Ovary (tissue), 9 donors: ENCODE results near the gene CRY1. TPM values are rescaled to one million over a fixed set of nuclear protein-coding genes. Genes with fewer than 3 reads are reported as not detected.

Source experiments
- DNase-seq, 5 donors: peaks; one replicate each; pipeline ENCODE4 v3.0.0-alpha.2; 2019 to 2020
- H3K27ac ChIP-seq, 2 donors: fragments of 200-600 bp; one replicate each; pipeline versions ENCODE4 v1.5.1 to v1.8.0; 2019 to 2022
- H3K27me3 ChIP-seq: fragments of 200-600 bp; one replicate; pipeline ENCODE4 v1.8.0; 2022
- H3K36me3 ChIP-seq: fragments of 200-600 bp; sonication (generic); one replicate; pipeline ENCODE4 v1.5.1; 2019
- H3K4me1 ChIP-seq: one replicate; pipeline ENCODE4 v1.8.1; 2013; ENCODE audit warnings: mild to moderate bottlenecking, moderate library complexity; ENCODE audit not compliant: insufficient read depth
- H3K4me3 ChIP-seq: fragments of 200-600 bp; sonication (generic); one replicate; pipeline ENCODE4 v1.5.1; 2017
- H3K9me3 ChIP-seq, 2 donors: fragments of 200-600 bp in 1 of 2; sonication (generic) in 1 of 2; one replicate each; pipeline versions ENCODE4 v1.5.1 to v1.8.1; 2013 to 2019; ENCODE audit warnings: mild to moderate bottlenecking in 1 of 2, moderate library complexity in 1 of 2
- EP300 ChIP-seq: sonication (generic); formaldehyde crosslinking; IDR thresholded peaks from one replicate; pipeline ENCODE4 v1.6.1; 2017; ENCODE audit warnings: antibody characterized with exemption
- POLR2A ChIP-seq: fragments of 450-650 bp; IDR thresholded peaks from one replicate; pipeline ENCODE4 v1.6.1; 2017; ENCODE audit warnings: antibody characterized with exemption, mild to moderate bottlenecking, moderate library complexity
- WGBS, 3 donors: extraction: QIAGEN DNeasy Blood & Tissue Kit in 1 of 3; methylation state at CpG; one replicate each; pipeline versions ENCODE4 v1.1.5 to v1.1.7; 2013 to 2017; 5-methylcytosine and 5-hydroxymethylcytosine counted together
- intact Hi-C, 4 donors: fragments of 100-400 bp; cut with DNase I; formaldehyde crosslinking; loops; one replicate each; pipeline versions ENCODE4 v1.11.0 to v1.15.1; 2022 to 2023
- polyA plus RNA-seq, 2 donors: library from polyadenylated mRNA; stranded (reverse); fragments of 200-250 nt in 1 of 2; fragments of 350-450 nt in 1 of 2; fragmentation: Illumina TruSeq in 1 of 2; extraction: RNeasy Lipid Tissue Mini Kit (QIAGEN cat#74804) in 1 of 2; gene quantifications; one replicate each; pipeline ENCODE4 v1.2.3, GENCODE V29; 2013 to 2014
- total RNA-seq, 7 donors: library from RNA; depleted of rRNA in 2 of 7; stranded (reverse); fragments of >200 nt in 2 of 7; fragmentation: NEBNext Ultra II Directional in 3 of 7; extraction: Animal tissue kit (Norgen Biotek cat#: 25700) in 3 of 7; gene quantifications; one replicate each; pipeline versions ENCODE4 v1.1.0 to v1.2.4, GENCODE V29; 2016 to 2023
- TF ChIP-seq, protein P1 (sequence below), 3 donors: fragments of 450-650 bp in 2 of 3; fragments of 200-600 bp in 1 of 3; IDR thresholded peaks; one replicate each; pipeline versions ENCODE4 v1.5.1 to v1.8.0; 2016 to 2022; ENCODE audit warnings: antibody characterized with exemption in 3 of 3, mild to moderate bottlenecking in 1 of 3
- donor health status: DM: no; HTN: no; CAD: no; lungs with moderate emphysema.
- donor health status: DM: no; HTN: no; CAD: no.
- donor health status: Bipolar disorder and iron deficiency.
- donor health status: DM: yes; HTN: yes; CAD: no.
- donor health status: DM: no; HTN: no; CAD: no.
- donor health status: DM: yes; HTN: yes; CAD: no.

Gene CRY1
- total and polyA plus RNA-seq, 9 donors = 8.3 to 49.1 (median 14.5) TPM

DNA sequence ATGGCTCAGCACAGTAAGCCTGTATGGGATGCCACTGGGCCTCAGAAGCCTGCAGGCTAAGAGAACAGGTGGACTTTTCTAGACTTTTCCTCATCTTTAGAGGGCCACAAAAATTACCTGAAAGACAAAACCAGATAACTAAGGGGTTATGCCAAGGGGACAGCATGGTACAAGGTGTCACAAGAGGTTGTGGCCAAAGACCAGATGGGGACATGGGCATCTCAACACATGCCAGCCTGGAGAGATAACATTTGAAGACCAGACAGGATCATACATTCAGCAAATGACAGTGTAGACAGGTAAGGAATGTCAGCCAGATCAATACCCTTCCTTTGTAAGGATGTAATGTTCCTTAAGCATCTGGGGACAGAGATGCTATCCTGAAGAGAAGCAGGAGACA lies 8.9 kb upstream of the CRY1 start:
- H3K27ac ChIP-seq = no peak overlapping the region
- no peaks in the 10 kb centered on the region for H3K27me3 ChIP-seq
- TF ChIP-seq POLR2A (no peak), EP300 (no peak)
- TF ChIP-seq, protein P1, sequence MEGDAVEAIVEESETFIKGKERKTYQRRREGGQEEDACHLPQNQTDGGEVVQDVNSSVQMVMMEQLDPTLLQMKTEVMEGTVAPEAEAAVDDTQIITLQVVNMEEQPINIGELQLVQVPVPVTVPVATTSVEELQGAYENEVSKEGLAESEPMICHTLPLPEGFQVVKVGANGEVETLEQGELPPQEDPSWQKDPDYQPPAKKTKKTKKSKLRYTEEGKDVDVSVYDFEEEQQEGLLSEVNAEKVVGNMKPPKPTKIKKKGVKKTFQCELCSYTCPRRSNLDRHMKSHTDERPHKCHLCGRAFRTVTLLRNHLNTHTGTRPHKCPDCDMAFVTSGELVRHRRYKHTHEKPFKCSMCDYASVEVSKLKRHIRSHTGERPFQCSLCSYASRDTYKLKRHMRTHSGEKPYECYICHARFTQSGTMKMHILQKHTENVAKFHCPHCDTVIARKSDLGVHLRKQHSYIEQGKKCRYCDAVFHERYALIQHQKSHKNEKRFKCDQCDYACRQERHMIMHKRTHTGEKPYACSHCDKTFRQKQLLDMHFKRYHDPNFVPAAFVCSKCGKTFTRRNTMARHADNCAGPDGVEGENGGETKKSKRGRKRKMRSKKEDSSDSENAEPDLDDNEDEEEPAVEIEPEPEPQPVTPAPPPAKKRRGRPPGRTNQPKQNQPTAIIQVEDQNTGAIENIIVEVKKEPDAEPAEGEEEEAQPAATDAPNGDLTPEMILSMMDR (IDR thresholded peaks at IDR 0.05) = no peak
- H3K36me3 ChIP-seq = no peaks in the 10 kb centered on the region
- intact Hi-C loops = no loop called here
- DNase-seq = no peak
- no peaks in the 10 kb centered on the region for H3K9me3 ChIP-seq
- no peak overlapping the region for H3K4me3 ChIP-seq
- H3K4me1 ChIP-seq = no peaks in the 10 kb centered on the region

DNA sequence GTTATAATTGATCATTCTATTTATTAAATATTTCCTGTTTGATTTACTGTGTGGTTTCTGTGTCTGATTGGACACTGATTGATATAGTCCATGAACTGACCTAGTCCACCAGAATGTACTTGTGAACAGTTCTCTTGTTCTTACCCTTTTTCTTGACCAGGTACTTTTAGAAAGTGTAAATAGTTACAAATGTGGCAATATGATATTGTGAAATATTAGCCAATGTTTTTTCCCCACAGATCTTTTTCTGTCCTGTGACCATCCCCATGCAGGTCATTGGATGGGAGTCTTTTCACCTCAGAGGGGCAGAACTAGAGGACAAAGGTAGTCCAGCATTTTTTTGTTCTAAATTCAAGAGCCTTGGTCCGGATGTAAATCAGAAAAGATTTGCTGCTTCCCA lies 8.3 kb upstream of the CRY1 start:
- H3K9me3 ChIP-seq = no peaks in the 10 kb centered on the region
- TF ChIP-seq POLR2A (no peak), EP300 (no peak)
- TF ChIP-seq, protein P1 (IDR thresholded peaks at IDR 0.05) = no peak
- intact Hi-C loops = no loop called here
- no peak overlapping the region for H3K27ac ChIP-seq
- H3K4me1 ChIP-seq = no peaks in the 10 kb centered on the region
- H3K27me3 ChIP-seq = no peaks in the 10 kb centered on the region
- DNase-seq = no peak
- no peaks in the 10 kb centered on the region for H3K36me3 ChIP-seq
- WGBS, 3 donors = 68 to 84% (median 75%) methylated on average over 1 of the region's 1 CpG
- H3K4me3 ChIP-seq = no peak overlapping the region

DNA sequence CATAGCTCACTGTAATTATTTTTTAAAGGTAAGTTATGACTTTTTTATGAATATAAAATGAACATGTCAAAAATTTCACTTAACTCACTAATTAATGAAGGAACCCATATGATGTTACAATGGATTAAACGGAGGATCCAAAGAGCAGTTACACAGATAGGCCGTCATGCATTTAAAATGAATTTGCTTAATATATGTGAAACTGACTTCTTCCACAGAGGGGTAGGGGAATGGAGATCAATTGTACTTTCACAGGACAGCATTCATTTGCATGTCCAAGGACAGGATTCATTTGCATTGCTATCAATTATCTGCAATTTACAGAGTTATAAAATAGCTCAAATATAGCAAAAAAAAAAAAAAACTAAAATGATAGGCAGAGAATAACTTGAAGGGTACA lies 6.6 kb upstream of the CRY1 start:
- H3K27me3 ChIP-seq = no peaks in the 10 kb centered on the region
- no peak for DNase-seq
- H3K4me1 ChIP-seq = no peaks in the 10 kb centered on the region
- 69 to 73% (median 69%) methylated on average over 2 of the region's 2 CpGs for WGBS, 3 donors
- H3K9me3 ChIP-seq = no peaks in the 10 kb centered on the region
- H3K27ac ChIP-seq = no peak overlapping the region
- H3K4me3 ChIP-seq = no peak overlapping the region
- intact Hi-C loops = loop anchor here in 2 of 4 donors (10.0 kb wide), 2 partner anchors 115 to 145 kb away; partner anchors contain the start of genes MTERF2 (in 1 of the 2) and TMEM263 (in 1 of the 2)
- no peaks in the 10 kb centered on the region for H3K36me3 ChIP-seq
- TF ChIP-seq POLR2A (no peak), EP300 (no peak)
- TF ChIP-seq, protein P1 (IDR thresholded peaks at IDR 0.05) = no peak

DNA sequence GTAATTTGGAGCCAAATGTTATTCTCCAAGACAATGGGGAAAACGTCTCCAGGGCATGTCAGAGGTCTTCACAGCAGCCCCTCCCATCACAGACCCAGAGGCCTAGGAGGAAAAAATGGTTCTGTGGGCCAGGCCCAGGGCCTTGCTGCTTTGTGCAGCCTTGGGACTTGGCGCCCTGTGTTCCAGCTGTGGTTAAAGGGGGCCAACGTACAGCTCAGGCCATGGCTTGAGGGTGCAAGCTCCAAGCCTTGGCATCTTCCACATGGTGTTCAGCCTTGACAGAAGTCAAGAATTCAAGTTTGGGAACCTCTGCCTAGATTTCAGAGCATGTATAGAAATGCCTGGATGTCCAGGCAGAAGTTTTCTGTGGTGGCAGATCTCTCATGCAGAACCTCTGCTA lies 3.2 kb upstream of the CRY1 start:
- Histone ChIP-seq H3K9me3 (no peaks in the 10 kb centered on the region), H3K4me3 (no peak overlapping the region), H3K36me3 (no peaks in the 10 kb centered on the region), H3K4me1 (no peaks in the 10 kb centered on the region), H3K27me3 (no peaks in the 10 kb centered on the region), H3K27ac (no peak overlapping the region)
- whole genome bisulfite sequencing, 3 donors = 67 to 77% (median 69%) methylated on average over 3 of the region's 3 CpGs
- TF ChIP-seq, protein P1 (IDR thresholded peaks at IDR 0.05) = no peak
- no peak for TF ChIP-seq EP300
- TF ChIP-seq POLR2A = no peak
- no peak for DNase-seq
- intact Hi-C loops = loop anchor here in 2 of 4 donors (10.0 kb wide), 2 partner anchors 112 to 142 kb away; partner anchors contain the start of genes MTERF2 (in 1 of the 2) and TMEM263 (in 1 of the 2)
